SK-N-SH treated with all-trans-retinoic acid at 6 μM for 48 hours (cell line): ENCODE data around the gene MLKL.
A peak's percentile ranks its signal among the peaks of the same experiment; 100 is the strongest.

Experiments
- ATAC-seq: fragments of 200-7000 bp; cut with Tn5 transposase; 3 replicates; pipeline ENCODE4 v1.9.1; 2020; ENCODE audit warnings: mild to moderate bottlenecking, moderate library complexity
- BACH2 ChIP-seq: fragments of 250-450 bp; sonication (Bioruptor Pico); IDR thresholded peaks from 2 replicates; pipeline ENCODE4 v1.9.0; 2021; ENCODE audit warnings: mild to moderate bottlenecking, borderline replicate concordance
- CSDC2 ChIP-seq: fragments of 250-450 bp; sonication (Bioruptor Pico); IDR thresholded peaks from 2 replicates; pipeline ENCODE4 v1.5.0; 2020; ENCODE audit warnings: mild to moderate bottlenecking, moderate library complexity
- GLIS3 ChIP-seq: fragments of 250-450 bp; sonication (Bioruptor Pico); IDR thresholded peaks from 2 replicates; pipeline ENCODE4 v1.5.0; 2020; ENCODE audit warnings: mild to moderate bottlenecking, moderate library complexity
- OSR1 ChIP-seq: fragments of 250-450 bp; sonication (Bioruptor Pico); IDR thresholded peaks from 2 replicates; pipeline ENCODE4 v1.8.0; 2022; ENCODE audit warnings: moderate library complexity, mild to moderate bottlenecking, inconsistent platforms
- PPARA ChIP-seq: fragments of 250-450 bp; sonication (Bioruptor Pico); IDR thresholded peaks from 2 replicates; pipeline ENCODE4 v1.5.0; 2020; ENCODE audit warnings: mild to moderate bottlenecking, borderline replicate concordance
- RARB ChIP-seq: fragments of 250-450 bp; sonication (Bioruptor Pico); IDR thresholded peaks from 2 replicates; pipeline ENCODE4 v1.8.0; 2021; ENCODE audit warnings: mild to moderate bottlenecking, moderate library complexity
- SNAI2 ChIP-seq: fragments of 250-450 bp; sonication (Bioruptor Pico); IDR thresholded peaks from 2 replicates; pipeline ENCODE4 v1.5.0; 2020; ENCODE audit warnings: mild to moderate bottlenecking, moderate library complexity
- TCF4 ChIP-seq: fragments of 250-450 bp; sonication (Bioruptor Pico); IDR thresholded peaks from 2 replicates; pipeline ENCODE4 v1.8.0; 2021; ENCODE audit warnings: mild to moderate bottlenecking, moderate library complexity, borderline replicate concordance
- ZC3H10 ChIP-seq: fragments of 250-450 bp; sonication (Bioruptor Pico); IDR thresholded peaks from 2 replicates; pipeline ENCODE4 v1.5.1; 2021; ENCODE audit warnings: mild to moderate bottlenecking, moderate library complexity
- ZFP3 ChIP-seq: fragments of 250-450 bp; sonication (Bioruptor Pico); IDR thresholded peaks from 2 replicates; pipeline ENCODE4 v1.5.0; 2020; ENCODE audit warnings: mild to moderate bottlenecking, moderate library complexity
- ZFP30 ChIP-seq: fragments of 450-650 bp; formaldehyde crosslinking; IDR thresholded peaks from 2 replicates; pipeline ENCODE4 v1.5.0; 2022; ENCODE audit warnings: mild to moderate bottlenecking, moderate library complexity
- ZNF565 ChIP-seq: fragments of 450-650 bp; formaldehyde crosslinking; conservative IDR thresholded peaks from 2 replicates; pipeline ENCODE4 v1.5.0; 2020; ENCODE audit warnings: low read depth, mild to moderate bottlenecking, moderate library complexity
- ZNF70 ChIP-seq: fragments of 450-650 bp; formaldehyde crosslinking; IDR thresholded peaks from 2 replicates; pipeline ENCODE4 v1.5.0; 2020; ENCODE audit warnings: mild to moderate bottlenecking, moderate library complexity
- ZNF8 ChIP-seq: fragments of 450-650 bp; formaldehyde crosslinking; IDR thresholded peaks from 2 replicates; pipeline ENCODE4 v1.5.0; 2020; ENCODE audit warnings: mild to moderate bottlenecking, moderate library complexity
- TF ChIP-seq, protein P1 (sequence below): fragments of 250-450 bp; sonication (Bioruptor Pico); IDR thresholded peaks from 2 replicates; pipeline ENCODE4 v1.5.0; 2020; ENCODE audit warnings: mild to moderate bottlenecking, moderate library complexity
- TF ChIP-seq, protein P2 (sequence below): fragments of 250-450 bp; sonication (Bioruptor Pico); IDR thresholded peaks from 2 replicates; pipeline ENCODE4 v1.8.0; 2020; ENCODE audit warnings: mild to moderate bottlenecking, moderate library complexity, borderline replicate concordance
- TF ChIP-seq, protein P3 (sequence below): fragments of 250-450 bp; sonication (Bioruptor Pico); IDR thresholded peaks from 2 replicates; pipeline ENCODE4 v1.5.1; 2020; ENCODE audit warnings: low read depth, mild to moderate bottlenecking, moderate library complexity
- TF ChIP-seq, protein P4 (sequence below): fragments of 250-450 bp; sonication (Bioruptor Pico); IDR thresholded peaks from 2 replicates; pipeline ENCODE4 v1.5.1; 2021; ENCODE audit warnings: mild to moderate bottlenecking, moderate library complexity
- TF ChIP-seq, protein P5 (sequence below): fragments of 250-450 bp; sonication (Bioruptor Pico); IDR thresholded peaks from 2 replicates; pipeline ENCODE4 v1.8.0; 2021; ENCODE audit warnings: low read depth, mild to moderate bottlenecking, moderate library complexity, borderline replicate concordance

Gene MLKL

DNA sequence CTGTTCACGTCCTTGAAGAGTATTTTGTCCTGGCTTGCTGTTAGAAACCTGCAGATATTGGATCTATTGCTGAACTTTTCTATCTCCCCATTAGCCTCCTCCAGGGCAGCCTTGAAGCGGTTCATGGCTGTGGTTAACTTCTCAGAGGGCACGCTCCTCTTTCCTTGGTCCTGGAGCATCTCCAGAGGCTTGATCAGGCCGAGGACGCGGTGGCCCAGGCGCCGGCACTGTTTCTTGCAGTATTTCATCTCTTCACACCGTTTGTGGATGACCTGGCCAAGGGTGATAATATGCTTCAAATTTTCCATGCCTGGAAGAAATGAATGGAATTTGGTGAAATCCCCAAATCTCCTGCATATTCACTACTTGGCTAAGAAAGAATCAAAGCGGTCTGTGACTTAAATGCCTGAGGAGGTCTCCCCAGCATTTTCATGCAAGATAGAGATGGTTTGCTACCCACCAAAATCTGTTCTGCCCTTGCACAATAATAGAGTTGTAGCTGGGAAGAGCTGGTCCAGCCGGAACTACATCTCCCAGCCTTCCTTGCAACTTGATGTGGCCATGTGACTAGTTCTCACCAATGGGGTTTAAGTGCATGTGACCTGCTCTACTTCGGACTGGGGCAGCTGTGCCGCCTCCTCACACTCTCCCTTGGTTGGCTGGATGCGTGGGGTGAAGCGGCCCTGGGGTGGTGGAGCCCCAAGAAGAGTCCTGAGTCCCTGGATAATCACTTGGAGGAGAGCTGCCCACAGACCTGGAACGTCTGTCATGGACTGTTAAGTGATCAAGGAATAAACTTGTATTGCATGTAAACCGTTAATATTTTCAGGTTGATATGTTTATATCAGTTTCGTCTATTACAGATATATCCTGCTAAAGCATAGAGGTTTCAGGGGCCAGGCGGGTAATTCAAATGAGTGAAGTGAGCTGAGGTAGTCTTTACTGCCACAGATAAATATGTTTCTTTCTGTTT is 4.9 kb downstream of the MLKL start:
- TF ChIP-seq ZNF70 = peak; percentile 87
- TF ChIP-seq BACH2 (CRISPR knock-in tag) = no peak
- TF ChIP-seq TCF4 (CRISPR knock-in tag) = no peak
- no peak for TF ChIP-seq GLIS3 (CRISPR knock-in tag)
- TF ChIP-seq ZFP30 (CRISPR knock-in tag) = no peak
- no peak for TF ChIP-seq PPARA
- TF ChIP-seq, protein P1, sequence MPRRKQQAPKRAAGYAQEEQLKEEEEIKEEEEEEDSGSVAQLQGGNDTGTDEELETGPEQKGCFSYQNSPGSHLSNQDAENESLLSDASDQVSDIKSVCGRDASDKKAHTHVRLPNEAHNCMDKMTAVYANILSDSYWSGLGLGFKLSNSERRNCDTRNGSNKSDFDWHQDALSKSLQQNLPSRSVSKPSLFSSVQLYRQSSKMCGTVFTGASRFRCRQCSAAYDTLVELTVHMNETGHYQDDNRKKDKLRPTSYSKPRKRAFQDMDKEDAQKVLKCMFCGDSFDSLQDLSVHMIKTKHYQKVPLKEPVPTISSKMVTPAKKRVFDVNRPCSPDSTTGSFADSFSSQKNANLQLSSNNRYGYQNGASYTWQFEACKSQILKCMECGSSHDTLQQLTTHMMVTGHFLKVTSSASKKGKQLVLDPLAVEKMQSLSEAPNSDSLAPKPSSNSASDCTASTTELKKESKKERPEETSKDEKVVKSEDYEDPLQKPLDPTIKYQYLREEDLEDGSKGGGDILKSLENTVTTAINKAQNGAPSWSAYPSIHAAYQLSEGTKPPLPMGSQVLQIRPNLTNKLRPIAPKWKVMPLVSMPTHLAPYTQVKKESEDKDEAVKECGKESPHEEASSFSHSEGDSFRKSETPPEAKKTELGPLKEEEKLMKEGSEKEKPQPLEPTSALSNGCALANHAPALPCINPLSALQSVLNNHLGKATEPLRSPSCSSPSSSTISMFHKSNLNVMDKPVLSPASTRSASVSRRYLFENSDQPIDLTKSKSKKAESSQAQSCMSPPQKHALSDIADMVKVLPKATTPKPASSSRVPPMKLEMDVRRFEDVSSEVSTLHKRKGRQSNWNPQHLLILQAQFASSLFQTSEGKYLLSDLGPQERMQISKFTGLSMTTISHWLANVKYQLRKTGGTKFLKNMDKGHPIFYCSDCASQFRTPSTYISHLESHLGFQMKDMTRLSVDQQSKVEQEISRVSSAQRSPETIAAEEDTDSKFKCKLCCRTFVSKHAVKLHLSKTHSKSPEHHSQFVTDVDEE (CRISPR knock-in tag) = no peak
- no peak for TF ChIP-seq OSR1 (CRISPR knock-in tag)
- ATAC-seq = peak; percentile 98

DNA sequence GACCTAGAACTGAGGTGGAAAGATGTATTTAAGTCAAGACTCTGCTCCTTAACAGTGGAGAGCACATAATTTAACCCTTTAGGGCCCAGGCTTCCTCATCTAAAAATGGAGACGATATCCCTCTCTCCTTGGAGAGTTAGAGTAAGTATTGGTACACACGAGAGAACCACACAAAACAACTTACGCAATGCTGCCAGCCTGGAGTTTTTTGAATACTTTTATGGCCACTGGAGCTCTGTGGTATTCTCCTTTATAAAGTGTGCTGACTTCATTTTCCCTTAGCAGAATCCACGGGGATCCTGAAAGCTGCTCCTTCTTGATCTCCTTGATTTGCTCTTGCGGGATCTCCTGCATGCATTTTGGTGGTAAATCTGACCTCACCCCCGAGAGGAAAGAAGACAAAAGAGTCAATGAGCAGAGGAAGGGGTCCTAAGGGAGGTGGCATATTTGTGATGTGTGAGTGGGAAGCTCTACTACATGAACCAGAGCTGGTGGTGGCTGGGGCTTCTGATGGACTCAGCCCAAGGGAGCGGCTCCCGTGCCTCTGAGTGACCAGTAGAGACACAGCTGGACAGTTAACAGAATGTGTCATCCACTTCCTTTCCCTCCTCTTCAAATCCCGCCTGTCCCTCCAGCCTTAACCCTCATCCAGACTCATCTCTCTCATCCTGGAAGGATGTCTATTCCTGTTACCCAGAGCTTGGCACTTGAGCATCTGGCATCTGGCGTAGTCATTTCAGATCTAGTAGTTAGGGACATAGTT is 9.4 kb downstream of the MLKL start:
- TF ChIP-seq, protein P1 (CRISPR knock-in tag) = no peak
- TF ChIP-seq PPARA (no peak), ZNF565 (CRISPR knock-in tag) (no peak), BACH2 (CRISPR knock-in tag) (no peak), CSDC2 (CRISPR knock-in tag) (no peak), ZFP3 (CRISPR knock-in tag) (no peak), SNAI2 (CRISPR knock-in tag) (no peak), ZFP30 (CRISPR knock-in tag) (no peak)
- TF ChIP-seq, protein P2, sequence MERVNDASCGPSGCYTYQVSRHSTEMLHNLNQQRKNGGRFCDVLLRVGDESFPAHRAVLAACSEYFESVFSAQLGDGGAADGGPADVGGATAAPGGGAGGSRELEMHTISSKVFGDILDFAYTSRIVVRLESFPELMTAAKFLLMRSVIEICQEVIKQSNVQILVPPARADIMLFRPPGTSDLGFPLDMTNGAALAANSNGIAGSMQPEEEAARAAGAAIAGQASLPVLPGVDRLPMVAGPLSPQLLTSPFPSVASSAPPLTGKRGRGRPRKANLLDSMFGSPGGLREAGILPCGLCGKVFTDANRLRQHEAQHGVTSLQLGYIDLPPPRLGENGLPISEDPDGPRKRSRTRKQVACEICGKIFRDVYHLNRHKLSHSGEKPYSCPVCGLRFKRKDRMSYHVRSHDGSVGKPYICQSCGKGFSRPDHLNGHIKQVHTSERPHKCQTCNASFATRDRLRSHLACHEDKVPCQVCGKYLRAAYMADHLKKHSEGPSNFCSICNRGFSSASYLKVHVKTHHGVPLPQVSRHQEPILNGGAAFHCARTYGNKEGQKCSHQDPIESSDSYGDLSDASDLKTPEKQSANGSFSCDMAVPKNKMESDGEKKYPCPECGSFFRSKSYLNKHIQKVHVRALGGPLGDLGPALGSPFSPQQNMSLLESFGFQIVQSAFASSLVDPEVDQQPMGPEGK (CRISPR knock-in tag) = no peak
- TF ChIP-seq, protein P3, sequence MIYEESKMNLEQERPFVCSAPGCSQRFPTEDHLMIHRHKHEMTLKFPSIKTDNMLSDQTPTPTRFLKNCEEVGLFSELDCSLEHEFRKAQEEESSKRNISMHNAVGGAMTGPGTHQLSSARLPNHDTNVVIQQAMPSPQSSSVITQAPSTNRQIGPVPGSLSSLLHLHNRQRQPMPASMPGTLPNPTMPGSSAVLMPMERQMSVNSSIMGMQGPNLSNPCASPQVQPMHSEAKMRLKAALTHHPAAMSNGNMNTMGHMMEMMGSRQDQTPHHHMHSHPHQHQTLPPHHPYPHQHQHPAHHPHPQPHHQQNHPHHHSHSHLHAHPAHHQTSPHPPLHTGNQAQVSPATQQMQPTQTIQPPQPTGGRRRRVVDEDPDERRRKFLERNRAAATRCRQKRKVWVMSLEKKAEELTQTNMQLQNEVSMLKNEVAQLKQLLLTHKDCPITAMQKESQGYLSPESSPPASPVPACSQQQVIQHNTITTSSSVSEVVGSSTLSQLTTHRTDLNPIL = no peak
- no peak for ATAC-seq

DNA sequence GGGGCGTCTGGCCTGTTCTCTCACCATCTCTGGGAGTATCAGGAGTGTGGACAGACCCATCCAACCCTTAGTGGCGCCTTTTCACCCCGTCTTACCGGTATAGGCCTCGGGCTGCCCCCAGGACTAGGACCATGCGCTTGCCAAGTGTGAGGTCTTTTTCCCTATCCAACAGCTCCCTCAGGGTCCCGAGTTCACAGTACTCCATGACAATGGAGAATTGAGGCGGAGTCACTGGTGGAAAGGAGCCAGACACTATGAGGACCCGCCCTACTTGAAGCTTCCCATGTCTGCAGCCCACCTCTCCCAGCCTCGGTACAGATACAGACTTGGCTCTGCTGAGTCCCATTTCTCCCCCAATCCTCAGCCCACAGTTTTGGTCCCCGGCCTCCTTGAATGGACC is 18.1 kb downstream of the MLKL start:
- ATAC-seq = no peak
- TF ChIP-seq OSR1 (CRISPR knock-in tag) (no peak), GLIS3 (CRISPR knock-in tag) (no peak), ZNF565 (CRISPR knock-in tag) (no peak), TCF4 (CRISPR knock-in tag) (no peak), RARB (CRISPR knock-in tag) (no peak), ZNF8 (CRISPR knock-in tag) (no peak), ZC3H10 (CRISPR knock-in tag) (no peak), ZFP3 (CRISPR knock-in tag) (no peak), PPARA (no peak)
- TF ChIP-seq, protein P4, sequence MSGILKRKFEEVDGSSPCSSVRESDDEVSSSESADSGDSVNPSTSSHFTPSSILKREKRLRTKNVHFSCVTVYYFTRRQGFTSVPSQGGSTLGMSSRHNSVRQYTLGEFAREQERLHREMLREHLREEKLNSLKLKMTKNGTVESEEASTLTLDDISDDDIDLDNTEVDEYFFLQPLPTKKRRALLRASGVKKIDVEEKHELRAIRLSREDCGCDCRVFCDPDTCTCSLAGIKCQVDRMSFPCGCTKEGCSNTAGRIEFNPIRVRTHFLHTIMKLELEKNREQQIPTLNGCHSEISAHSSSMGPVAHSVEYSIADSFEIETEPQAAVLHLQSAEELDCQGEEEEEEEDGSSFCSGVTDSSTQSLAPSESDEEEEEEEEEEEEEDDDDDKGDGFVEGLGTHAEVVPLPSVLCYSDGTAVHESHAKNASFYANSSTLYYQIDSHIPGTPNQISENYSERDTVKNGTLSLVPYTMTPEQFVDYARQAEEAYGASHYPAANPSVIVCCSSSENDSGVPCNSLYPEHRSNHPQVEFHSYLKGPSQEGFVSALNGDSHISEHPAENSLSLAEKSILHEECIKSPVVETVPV (CRISPR knock-in tag) = no peak
- TF ChIP-seq, protein P5, sequence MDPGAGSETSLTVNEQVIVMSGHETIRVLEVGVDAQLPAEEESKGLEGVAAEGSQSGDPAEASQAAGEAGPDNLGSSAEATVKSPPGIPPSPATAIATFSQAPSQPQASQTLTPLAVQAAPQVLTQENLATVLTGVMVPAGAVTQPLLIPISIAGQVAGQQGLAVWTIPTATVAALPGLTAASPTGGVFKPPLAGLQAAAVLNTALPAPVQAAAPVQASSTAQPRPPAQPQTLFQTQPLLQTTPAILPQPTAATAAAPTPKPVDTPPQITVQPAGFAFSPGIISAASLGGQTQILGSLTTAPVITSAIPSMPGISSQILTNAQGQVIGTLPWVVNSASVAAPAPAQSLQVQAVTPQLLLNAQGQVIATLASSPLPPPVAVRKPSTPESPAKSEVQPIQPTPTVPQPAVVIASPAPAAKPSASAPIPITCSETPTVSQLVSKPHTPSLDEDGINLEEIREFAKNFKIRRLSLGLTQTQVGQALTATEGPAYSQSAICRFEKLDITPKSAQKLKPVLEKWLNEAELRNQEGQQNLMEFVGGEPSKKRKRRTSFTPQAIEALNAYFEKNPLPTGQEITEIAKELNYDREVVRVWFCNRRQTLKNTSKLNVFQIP (CRISPR knock-in tag) = no peak
